IMR-90 (cell line): ENCODE data around the gene CDK6.

Source experiments
- CEBPB ChIP-seq: IDR thresholded peaks from 2 replicates; pipeline ENCODE4 v1.6.1; 2012; ENCODE audit warnings: low read depth, low read length, improper control_type of control experiment
- MAFK ChIP-seq: IDR thresholded peaks from 2 replicates; pipeline ENCODE4 v1.6.1; 2012; ENCODE audit warnings: low read depth, low read length, improper control_type of control experiment
- MAZ ChIP-seq: IDR thresholded peaks from 2 replicates; pipeline ENCODE4 v1.6.1; 2012; ENCODE audit warnings: low read depth, mild to moderate bottlenecking, low read length, improper control_type of control experiment, moderate library complexity, borderline replicate concordance
- NFE2L2 ChIP-seq: fragments of 150-350 bp; IDR thresholded peaks from 2 replicates; pipeline ENCODE4 v1.6.1; 2016; ENCODE audit warnings: low read depth, mild to moderate bottlenecking, low read length
- POLR2A ChIP-seq: IDR thresholded peaks from 2 replicates; pipeline ENCODE4 v1.6.1; 2012; ENCODE audit warnings: mild to moderate bottlenecking, low read depth, low read length
- RAD21 ChIP-seq: IDR thresholded peaks from 2 replicates; pipeline ENCODE4 v1.6.1; 2012; ENCODE audit warnings: low read length, improper control_type of control experiment
- RCOR1 ChIP-seq: IDR thresholded peaks from 2 replicates; pipeline ENCODE4 v1.6.1; 2012; ENCODE audit warnings: mild to moderate bottlenecking, low read length, improper control_type of control experiment; ENCODE audit not compliant: insufficient replicate concordance
- SMC3 ChIP-seq: fragments of 150-350 bp; IDR thresholded peaks from 2 replicates; pipeline ENCODE4 v1.6.1; 2016; ENCODE audit warnings: low read depth, mild to moderate bottlenecking, antibody characterized with exemption, low read length, moderate library complexity
- TF ChIP-seq, protein P1 (sequence below): conservative IDR thresholded peaks from 2 replicates; pipeline ENCODE4 v1.5.1; 2012; ENCODE audit warnings: mild to moderate bottlenecking, low read depth, low read length, improper control_type of control experiment
- TF ChIP-seq, protein P2 (sequence below): fragments of 150-350 bp; IDR thresholded peaks from 2 replicates; pipeline ENCODE4 v1.6.1; 2016; ENCODE audit warnings: low read depth, mild to moderate bottlenecking, low read length, moderate library complexity, borderline replicate concordance
- TF ChIP-seq, protein P3 (sequence below): fragments of 150-350 bp; IDR thresholded peaks from 2 replicates; pipeline ENCODE4 v1.6.1; 2017; ENCODE audit warnings: mild to moderate bottlenecking, antibody characterized with exemption, low read length, low read depth

DNA sequence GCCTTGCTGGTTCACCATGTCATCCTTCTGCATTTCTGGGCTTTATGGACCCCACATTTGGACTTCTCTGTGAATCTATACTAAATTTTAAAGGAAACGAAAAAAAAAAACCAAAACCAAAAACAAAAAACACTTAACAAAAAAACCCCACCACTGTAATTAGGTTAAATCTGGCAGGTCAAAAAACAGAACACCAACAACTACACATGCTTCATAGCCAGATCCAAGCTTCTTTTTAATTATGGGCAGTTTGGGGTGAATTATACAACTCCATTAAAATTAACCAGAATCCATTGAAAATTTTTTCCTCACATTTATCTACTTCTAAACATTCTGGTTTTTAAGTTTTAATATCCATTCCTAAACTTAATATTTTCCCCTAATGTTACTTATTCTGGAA is 58.4 kb downstream of the CDK6 start:
- TF ChIP-seq POLR2A: no peak
- TF ChIP-seq, protein P1, sequence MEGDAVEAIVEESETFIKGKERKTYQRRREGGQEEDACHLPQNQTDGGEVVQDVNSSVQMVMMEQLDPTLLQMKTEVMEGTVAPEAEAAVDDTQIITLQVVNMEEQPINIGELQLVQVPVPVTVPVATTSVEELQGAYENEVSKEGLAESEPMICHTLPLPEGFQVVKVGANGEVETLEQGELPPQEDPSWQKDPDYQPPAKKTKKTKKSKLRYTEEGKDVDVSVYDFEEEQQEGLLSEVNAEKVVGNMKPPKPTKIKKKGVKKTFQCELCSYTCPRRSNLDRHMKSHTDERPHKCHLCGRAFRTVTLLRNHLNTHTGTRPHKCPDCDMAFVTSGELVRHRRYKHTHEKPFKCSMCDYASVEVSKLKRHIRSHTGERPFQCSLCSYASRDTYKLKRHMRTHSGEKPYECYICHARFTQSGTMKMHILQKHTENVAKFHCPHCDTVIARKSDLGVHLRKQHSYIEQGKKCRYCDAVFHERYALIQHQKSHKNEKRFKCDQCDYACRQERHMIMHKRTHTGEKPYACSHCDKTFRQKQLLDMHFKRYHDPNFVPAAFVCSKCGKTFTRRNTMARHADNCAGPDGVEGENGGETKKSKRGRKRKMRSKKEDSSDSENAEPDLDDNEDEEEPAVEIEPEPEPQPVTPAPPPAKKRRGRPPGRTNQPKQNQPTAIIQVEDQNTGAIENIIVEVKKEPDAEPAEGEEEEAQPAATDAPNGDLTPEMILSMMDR: no peak
- TF ChIP-seq, protein P2, sequence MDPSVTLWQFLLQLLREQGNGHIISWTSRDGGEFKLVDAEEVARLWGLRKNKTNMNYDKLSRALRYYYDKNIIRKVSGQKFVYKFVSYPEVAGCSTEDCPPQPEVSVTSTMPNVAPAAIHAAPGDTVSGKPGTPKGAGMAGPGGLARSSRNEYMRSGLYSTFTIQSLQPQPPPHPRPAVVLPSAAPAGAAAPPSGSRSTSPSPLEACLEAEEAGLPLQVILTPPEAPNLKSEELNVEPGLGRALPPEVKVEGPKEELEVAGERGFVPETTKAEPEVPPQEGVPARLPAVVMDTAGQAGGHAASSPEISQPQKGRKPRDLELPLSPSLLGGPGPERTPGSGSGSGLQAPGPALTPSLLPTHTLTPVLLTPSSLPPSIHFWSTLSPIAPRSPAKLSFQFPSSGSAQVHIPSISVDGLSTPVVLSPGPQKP: no peak
- no peak for TF ChIP-seq NFE2L2
- TF ChIP-seq, protein P3, sequence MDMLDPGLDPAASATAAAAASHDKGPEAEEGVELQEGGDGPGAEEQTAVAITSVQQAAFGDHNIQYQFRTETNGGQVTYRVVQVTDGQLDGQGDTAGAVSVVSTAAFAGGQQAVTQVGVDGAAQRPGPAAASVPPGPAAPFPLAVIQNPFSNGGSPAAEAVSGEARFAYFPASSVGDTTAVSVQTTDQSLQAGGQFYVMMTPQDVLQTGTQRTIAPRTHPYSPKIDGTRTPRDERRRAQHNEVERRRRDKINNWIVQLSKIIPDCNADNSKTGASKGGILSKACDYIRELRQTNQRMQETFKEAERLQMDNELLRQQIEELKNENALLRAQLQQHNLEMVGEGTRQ: no peak
- TF ChIP-seq MAFK: no peak
- TF ChIP-seq RAD21: no peak
- TF ChIP-seq MAZ: no peak
- no peak for TF ChIP-seq SMC3
- no peak for TF ChIP-seq CEBPB
- no peak for TF ChIP-seq RCOR1
